ENCODE measurements around the gene SLC51A.
"Not testable (repeated sequence)": the region's sequence is repeated elsewhere in the genome, so short reads cannot be mapped to it uniquely, and the experiment has no call there.

The SLC51A gene

DNA sequence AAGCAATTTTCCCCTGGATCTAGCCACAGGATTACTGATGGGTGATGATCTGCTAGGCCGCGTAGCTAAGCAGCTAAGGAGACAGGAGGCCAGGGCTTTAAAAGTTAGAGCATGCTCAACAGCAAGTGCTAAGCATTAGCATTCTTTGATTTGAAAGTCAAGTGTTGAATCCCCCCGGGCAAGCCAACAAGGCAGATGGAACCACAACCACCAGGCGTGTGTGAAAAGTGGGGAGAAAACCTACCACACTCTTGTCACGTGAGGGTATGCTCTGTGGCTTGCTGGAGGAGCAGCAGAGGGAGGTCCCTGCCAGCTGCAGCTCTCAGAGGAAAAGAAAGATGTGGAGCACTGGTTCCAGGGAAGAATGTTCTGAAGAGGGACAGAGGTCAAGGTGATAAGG, 20.9 kb downstream of the SLC51A start:
- in situ Hi-C loops (cut with MboI; ENCODE audit: low sequenced_read_pairs), result no loop called here

DNA sequence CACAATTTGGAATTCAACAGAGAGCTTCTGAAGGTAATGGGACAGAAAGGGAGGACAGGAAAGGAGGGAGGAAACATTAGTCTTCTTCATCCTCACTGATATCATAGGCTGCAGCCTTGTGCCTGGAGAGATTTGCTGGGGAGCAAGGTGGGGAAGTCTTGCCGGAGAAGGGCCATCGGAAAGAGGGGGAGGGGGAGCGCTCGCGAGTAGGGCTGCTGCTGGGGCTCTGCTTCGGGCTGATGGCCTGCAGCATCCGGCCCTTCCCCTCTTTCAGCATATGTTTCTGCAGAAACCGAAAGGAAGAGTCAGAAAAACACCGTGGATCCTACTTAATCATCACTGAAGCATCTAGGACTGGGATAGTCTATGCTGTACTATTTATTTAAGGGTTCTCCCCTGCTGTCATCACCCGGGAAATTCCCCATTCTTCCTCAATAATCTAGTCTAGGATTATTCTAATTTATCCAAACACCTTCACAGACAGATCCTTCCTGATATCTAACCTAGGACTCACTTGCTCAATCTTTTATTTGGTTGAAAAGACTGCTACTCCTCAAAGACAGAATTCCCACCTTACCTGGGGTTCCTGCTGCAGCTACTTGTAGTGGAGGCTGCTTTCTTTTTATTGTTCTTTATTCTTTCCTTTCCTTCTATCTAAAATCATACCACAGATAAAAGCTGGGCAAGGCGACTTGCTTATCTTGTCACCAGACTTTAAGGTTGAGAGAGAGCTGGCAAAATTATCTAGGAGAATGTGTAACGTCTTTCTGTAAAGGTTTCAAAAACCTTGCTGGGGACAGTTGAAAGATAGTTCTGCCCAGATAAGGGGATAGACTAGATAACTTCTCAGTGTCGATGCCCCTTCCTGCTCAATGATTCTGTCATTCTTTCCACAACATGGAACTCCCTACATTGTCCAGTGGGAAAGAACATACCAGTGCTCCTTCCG, 22.6 kb downstream of the SLC51A start:
- in situ Hi-C loops (cut with MboI; ENCODE audit: low sequenced_read_pairs), result no loop called here

DNA sequence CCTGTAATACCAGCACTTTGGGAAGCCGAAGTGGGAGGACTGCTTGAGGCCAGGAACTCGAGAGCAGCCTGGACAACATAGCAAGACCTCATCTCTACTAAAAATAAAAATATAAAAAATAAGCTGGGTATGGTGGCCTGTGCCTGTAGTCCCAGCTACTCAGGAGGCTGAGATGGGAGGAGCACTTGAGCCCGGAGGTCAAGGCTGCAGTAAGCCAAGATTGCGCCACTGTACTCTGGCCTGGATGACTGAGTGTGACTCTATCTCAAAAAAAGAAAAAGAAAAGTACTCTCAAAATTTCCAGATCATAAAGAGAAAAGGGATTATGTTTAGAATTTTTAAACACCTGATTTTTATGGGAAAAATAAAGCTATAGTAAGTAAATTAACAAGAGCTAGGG, 24.1 kb downstream of the SLC51A start:
- in situ Hi-C loops (cut with MboI; ENCODE audit: low sequenced_read_pairs), result no loop called here

DNA sequence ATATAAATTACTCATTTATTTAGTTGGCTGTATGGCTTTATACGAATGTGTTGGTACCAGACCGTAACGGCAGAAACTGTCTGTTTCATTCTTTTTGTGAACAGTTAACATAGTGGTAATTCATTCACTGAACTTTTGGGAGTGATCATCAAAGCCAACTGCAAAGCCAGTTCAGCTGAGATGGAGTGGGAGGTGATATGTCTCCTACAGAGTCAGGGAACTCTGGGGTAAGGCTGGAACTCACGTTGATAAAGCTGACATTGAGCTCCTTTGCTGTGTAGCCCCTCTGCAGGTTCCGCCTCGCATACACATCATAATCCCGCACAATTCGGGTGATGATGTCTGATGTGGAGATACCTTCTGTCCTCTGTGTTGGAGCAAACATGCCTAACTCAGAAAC, 25.4 kb downstream of the SLC51A start:
- in situ Hi-C loops (cut with MboI; ENCODE audit: low sequenced_read_pairs), result no loop called here

DNA sequence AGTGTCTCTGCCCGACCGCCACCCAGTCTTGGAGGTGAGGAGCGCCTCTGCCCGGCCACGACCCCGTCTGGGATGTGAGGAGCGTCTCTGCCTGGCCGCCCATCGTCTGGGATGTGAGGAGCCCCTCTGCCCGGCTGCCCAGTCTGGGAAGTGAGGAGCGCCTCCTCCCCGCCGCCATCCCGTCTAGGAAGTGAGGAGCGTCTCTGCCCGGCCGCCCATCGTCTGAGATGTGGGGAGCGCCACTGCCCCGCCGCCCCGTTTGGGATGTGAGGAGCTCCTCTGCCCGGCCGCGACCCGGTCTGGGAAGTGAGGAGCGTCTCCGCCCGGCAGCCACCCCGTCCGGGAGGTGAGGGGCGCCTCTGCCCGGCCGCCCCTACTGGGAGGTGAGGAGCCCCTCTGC, 27.8 kb downstream of the SLC51A start:
- in situ Hi-C loops (cut with MboI; ENCODE audit: low sequenced_read_pairs), result not testable (repeated sequence)

DNA sequence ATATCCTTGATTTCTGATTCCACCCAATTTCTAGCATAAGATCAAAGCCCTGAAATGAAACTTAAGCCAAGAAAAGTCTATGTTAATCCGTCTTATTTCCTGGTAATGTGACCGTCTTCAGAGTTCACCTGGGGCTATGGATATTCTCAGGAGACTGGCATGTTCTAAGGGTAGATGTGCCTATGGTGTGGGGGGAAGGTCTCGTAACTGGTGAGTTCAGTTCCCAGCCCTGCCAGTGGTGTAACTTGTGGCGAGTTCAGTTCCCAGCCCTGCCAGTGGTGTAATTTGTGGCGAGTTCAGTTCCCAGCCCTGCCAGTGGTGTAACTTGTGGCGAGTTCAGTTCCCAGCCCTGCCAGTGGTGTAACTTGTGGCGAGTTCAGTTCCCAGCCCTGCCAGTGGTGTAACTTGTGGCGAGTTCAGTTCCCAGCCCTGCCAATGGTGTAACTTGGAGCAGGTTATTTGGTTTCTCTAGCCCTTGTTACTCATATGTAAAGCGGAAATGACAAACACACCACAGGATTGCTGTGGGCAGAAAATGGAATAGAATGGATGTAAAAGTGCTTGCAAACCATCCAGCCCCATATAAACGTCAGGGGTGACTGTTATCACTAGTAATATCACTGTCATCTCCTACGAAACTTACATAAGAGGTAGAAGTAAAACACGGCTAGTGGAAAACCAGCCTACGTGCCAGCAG, 30.4 kb downstream of the SLC51A start:
- in situ Hi-C loops (cut with MboI; ENCODE audit: low sequenced_read_pairs), result no loop called here

DNA sequence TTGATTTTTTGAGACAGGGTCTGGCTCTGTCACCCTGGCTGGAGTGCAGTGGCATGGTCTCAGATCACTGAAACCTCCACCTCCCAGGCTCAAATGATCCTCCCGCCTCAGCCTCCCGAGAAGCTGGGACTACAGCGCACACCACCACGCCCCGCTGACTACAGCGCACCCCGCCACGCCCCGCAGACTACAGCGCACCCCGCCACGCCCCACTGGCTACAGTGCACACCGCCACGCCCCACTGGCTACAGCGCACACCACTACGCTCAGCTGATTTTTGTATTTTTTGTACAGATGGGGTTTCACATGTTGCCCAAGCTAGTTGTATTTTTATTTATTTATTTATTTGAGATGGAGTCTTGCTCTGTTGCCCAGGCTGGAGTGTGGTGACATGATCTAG, 35.6 kb downstream of the SLC51A start:
- in situ Hi-C loops (cut with MboI; ENCODE audit: low sequenced_read_pairs), result loop anchor here (5.0 kb wide), 1 partner anchor 260 kb away; no protein-coding TSS in a partner anchor

DNA sequence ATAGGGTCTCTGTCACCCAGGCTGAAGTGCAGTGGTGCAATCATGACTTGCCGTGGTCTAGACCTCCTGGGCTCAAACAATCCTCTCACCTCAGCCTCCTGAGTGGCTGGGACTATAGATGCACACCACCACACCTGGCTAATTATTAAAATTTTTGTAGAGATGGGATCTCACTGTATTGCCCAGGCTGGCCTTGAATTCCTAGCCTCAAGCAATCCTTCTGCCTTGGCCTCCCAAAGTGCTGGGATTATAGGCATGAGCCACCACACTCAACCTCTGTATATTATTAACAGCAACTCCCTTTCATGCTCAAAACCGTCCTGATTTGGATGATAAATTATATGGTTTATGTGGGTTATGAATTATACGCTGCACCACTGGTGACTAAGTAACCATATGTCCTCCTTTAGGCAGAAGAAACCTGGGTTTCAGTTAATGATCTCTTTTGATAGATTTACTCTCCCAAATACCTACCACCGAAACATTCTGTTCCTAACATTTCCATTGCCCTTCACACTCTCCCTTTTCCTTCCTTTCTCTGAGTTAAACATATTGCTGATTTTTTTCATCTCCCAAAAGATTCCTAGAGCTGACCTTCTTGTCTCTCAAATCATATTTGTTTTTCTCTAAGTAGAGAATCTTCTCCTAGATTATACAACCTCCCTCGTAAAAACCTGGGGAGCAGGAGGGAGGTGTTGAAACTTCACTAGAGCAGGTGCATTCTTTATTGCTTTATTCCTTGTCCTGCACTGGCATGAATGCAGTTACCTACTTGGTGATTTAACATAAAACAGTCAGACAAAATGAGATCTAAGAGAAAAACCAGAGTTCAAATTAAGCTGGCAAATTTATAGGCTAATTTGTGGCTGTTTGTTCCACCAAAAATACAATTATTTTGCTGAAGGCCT, 38.3 kb downstream of the SLC51A start:
- in situ Hi-C loops (cut with MboI; ENCODE audit: low sequenced_read_pairs), result loop anchor here (5.0 kb wide), 1 partner anchor 258 kb away; no protein-coding TSS in a partner anchor

DNA sequence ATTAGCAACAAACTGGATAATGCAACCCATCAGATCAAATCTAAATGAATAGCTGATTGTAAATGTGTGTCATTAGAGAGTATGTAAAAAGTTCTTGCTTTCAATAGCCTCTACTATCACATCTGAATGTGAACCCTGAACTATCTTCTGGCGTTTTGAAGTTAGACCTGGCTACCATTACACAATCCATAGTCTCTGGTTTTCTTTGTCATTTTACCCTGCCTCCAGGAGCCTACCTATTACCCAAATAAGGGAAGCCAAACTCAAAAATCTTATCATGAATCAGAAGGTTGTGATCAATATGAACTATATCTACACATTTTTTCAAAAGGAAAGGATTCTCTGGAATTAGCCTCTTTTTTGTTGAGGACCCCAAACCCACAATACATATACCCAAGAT, 39.4 kb downstream of the SLC51A start:
- in situ Hi-C loops (cut with MboI; ENCODE audit: low sequenced_read_pairs), result no loop called here

DNA sequence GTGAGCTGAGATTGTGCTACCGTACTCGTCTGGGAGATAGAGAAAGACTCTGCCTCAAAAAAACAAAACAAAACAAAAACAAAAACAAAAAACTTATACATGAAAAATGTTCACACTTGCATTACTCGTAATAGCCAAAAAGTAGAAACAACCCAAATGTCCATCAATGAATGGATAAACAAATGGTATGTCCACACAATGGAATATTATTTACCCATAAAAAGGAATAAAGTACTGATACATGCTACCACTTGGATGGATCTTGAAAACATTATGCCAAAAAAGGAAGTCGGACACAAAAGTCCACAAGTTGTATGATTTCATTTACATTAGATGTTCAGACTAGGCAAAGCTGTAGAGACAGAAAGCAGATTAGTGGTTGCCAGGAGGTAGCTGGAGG, 44.5 kb downstream of the SLC51A start:
- in situ Hi-C loops (cut with MboI; ENCODE audit: low sequenced_read_pairs), result no loop called here

DNA sequence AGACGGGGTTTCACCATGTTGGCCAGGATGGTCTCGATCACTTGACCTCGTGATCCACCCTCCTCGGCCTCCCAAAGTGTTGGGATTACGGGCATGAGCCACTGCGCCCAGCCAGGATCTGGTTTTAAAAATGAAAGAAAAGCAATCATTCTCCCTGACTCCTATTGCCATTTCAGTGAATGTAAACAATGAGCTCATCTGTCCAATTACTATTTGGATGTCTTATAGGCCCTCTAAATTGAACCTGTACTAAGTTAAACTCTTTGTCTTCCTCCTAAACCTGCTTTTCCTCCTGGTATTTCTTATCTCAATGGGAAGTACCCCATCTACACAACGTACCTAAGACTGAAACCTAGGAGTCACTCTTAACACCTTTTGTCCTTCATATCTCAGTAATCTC, 47.5 kb downstream of the SLC51A start:
- in situ Hi-C loops (cut with MboI; ENCODE audit: low sequenced_read_pairs), result no loop called here

DNA sequence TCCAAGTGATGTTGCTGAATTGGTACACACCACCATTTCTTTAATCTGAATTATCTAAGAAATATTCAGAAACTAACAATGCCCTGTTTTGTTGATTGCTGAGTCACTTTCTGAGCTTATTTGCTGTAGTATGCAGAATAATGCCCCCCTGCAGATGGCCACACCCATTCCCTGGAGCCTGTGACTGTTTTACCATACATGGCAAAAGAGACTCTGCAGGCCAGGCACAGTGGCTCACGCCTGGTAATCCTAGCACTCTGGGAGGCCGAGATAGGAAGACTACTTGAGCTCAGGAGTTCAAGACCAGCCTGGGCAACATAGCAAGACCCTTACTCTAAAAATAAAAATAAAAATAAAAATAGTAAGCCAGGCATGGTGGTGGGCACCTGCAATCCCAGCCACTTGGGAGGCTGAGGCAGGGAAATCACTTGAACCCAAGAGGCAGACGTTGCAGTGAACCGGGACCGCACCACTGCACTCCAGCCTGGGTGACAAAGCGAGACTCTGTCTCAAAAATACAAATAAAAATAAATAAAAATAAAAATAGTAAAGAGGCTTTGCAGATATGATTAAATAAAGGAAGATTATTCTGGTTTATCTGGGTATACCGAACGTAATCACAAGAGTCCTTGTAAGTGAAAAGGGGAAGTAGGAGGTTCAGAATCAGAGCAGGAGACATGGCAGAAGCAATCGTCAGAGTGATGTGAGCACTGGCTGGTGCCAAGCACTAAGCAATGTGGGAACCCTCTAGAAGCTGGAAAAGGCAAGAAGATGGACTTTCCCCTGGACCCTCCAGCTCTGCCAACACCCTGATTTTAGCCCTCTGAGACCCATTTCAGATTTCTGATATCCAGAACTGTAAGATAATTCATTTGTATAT, 52.2 kb downstream of the SLC51A start:
- in situ Hi-C loops (cut with MboI; ENCODE audit: low sequenced_read_pairs), result no loop called here

DNA sequence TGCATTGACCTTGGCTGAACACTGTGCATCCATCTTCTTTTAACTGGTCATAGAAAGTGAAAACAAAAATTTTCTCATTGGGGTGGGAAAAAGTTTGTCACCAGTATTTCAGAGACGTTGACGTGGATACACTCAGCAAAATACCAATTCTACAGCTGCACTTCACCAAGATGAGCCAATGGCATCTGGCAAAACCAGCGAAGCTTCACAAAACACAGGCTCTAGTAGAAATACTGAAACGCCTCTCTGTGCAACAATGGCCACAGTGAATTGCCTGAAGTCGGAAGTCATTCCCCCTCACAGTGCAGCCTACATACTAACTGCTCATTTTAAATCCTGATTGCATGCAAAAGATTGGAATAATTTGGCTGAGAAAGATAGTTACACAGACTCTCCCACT, 54.2 kb downstream of the SLC51A start:
- in situ Hi-C loops (cut with MboI; ENCODE audit: low sequenced_read_pairs), result no loop called here

DNA sequence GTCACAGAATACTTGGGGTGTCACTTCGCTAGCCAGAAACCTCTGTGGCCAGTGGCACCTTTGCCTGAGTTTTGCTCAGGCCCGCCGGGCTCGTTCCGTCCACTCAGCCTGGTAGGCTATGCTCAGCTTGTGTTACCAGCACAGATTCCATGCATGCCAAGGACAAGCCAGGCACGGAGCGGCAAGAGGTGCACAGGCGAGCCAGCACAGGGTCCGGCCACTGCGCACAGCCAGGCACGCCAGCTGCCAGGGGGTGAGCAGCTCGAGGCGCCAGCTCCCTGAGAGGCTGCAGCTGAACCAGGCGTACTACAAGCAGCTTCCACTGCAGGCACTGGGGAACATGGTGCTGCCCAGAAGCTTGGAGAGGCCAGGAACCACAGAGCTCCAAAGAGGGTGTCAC, 56.5 kb downstream of the SLC51A start:
- in situ Hi-C loops (cut with MboI; ENCODE audit: low sequenced_read_pairs), result no loop called here

DNA sequence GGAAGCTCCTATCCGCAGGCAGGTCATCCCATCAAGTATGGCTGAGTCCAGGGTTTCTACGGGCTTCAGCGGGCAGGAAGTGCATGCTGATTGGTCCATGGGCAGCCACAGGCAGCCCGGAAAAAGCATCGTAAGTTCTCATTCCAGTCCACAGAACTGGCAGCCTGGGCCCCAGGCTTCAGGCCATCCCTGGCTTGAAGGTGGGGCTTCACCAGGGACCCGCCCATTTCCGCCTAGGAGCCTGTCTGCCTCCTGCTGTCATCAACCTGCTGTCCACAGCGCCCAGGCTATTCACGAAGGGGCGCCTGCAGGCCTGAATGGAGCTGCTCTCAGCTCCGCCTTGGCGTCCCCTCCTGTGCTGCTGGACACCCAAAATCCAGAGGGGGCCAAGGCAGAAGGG, 57.3 kb downstream of the SLC51A start:
- in situ Hi-C loops (cut with MboI; ENCODE audit: low sequenced_read_pairs), result no loop called here

DNA sequence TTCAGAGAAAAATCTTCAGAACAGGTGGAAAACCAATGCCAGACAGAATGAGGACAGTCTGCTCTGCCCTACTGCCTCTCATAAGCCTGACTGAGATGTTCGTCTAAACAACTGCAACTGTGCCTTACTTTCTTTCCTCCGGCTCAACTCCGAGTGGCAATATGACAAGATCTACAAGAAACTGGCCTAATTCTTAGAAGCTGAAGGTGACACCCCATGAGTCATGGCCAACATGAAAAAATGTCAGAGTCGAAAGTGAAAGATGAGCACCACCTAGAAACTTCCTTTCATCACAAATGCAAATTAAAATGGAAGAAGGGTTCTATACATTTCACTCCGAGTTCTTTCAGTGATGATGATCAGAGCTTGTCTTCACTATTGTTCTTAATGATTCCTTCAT, 58.3 kb downstream of the SLC51A start:
- in situ Hi-C loops (cut with MboI; ENCODE audit: low sequenced_read_pairs), result no loop called here

DNA sequence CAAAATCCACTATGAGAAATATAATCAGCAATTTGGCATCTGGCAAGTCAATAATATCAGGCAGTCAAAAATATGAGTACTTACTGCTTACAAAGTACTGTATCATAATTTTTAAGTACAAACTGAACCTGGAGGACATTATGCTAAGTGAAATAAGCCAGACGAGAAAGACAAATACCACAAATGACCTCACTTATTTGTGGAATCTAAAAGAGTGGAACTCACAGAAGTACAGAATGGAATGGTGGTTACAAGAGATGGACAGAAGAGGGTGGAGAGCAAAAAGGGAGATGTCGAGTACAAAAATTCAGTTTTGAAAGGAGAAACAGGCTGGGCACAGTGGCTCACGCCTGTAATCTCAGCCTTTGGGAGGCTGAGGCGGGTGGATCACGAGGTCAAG, 58.8 kb downstream of the SLC51A start:
- in situ Hi-C loops (cut with MboI; ENCODE audit: low sequenced_read_pairs), result no loop called here

DNA sequence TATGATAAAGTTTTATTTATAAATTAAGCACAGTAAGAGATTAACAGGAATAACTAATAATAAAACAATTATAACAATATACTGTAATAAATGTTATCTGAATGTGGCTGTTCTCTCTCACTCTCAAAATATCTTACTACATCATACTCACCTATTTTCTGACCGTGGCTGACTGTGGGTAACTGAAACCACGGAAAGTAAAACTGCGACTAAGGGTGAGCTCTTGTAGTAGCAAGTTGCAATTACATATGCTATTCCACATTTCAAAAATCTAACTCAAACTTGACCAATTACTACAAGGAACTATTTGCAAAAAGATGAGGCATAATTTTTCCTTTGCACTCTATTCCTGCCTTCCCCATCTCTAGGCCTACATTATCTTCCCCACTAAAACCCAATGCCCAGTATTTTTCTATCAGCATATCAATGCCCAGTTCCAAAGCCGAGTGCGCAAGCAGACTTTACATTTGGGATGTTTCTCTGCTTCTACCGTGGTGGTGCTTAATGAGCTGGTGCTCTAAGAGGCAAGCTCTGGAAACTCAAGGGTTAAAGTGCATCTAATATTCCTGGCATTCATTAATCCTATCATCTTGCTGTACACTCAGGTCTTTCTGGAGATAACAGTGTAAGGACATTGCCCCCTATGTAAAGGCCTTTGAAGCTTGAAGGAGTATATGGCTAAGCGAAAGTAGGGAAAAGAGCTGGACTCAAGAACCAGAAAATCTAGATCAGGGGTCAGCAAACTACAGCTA, 64.5 kb downstream of the SLC51A start:
- in situ Hi-C loops (cut with MboI; ENCODE audit: low sequenced_read_pairs), result no loop called here

DNA sequence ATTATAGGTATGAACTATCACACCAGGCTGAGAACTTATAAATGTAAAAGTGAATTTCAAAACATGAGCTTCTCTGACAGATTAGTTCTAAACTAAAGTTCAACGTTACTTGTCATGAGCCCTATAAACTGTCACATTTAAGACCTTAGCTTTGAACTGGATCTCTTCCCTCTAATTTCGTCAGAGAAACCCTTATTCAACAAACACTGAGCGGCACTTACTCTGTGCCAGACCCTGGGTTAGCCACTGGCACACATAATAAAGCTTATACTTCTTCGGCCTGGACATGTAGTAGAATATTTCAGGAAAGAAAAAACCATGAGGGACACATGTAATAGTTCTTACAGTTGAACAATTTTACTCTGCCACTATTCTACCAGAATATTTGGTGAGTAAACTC, 65.6 kb downstream of the SLC51A start:
- in situ Hi-C loops (cut with MboI; ENCODE audit: low sequenced_read_pairs), result no loop called here
